Measurements from ENCODE around the gene SIGLEC15.

The SIGLEC15 gene, protein sequence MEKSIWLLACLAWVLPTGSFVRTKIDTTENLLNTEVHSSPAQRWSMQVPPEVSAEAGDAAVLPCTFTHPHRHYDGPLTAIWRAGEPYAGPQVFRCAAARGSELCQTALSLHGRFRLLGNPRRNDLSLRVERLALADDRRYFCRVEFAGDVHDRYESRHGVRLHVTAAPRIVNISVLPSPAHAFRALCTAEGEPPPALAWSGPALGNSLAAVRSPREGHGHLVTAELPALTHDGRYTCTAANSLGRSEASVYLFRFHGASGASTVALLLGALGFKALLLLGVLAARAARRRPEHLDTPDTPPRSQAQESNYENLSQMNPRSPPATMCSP

DNA sequence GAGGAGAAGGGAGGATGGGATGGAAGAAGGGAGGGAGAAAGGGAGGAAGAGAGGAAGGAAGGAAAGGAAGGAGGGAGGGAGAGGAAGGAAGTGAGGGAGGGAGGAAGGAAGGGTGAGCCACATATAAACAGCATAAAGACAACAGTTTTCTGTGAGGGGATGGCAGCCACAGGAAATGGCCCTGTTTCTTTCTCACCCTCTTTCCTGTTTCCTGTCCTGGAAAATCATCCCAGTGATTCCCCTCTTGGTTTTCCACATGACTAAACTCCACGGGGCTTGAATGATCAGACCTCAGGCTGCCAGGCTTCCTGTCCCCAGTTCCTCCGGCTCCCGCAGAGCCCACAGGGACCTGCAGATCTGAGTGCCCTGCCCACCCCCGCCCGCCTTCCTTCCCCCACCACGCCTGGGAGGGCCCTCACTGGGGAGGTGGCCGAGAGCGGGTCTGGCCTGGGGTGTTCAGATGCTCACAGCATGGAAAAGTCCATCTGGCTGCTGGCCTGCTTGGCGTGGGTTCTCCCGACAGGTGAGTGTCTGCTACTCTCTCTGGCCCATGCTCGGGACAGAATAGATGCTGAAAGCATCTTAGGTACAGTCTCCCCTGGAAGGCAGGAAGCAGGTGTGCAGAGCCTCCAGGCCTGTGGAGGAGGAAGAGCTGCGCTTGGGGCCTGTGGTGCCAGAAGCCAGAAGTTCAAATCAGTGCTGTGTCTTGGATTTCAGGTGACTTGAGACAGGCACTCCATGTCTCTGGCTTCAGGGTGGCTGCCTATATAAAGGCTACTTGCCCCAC is at the start of gene SIGLEC15:
Gene SIGLEC15 (plus strand): TSS at position 418 of the 787 bp plus-strand sequence. CDS start 54 bp downstream, at position 472.
- TF ChIP-seq, protein P1, sequence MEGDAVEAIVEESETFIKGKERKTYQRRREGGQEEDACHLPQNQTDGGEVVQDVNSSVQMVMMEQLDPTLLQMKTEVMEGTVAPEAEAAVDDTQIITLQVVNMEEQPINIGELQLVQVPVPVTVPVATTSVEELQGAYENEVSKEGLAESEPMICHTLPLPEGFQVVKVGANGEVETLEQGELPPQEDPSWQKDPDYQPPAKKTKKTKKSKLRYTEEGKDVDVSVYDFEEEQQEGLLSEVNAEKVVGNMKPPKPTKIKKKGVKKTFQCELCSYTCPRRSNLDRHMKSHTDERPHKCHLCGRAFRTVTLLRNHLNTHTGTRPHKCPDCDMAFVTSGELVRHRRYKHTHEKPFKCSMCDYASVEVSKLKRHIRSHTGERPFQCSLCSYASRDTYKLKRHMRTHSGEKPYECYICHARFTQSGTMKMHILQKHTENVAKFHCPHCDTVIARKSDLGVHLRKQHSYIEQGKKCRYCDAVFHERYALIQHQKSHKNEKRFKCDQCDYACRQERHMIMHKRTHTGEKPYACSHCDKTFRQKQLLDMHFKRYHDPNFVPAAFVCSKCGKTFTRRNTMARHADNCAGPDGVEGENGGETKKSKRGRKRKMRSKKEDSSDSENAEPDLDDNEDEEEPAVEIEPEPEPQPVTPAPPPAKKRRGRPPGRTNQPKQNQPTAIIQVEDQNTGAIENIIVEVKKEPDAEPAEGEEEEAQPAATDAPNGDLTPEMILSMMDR (IDR thresholded peaks at IDR 0.05; ENCODE audit: borderline replicate concordance, control extremely low read depth, extremely low read depth, insufficient read depth, missing control alignments), result no peak
- no peak for DNase-seq (ENCODE audit: low spot score)
- in situ Hi-C loops (cut with MboI; ENCODE audit: low sequenced_read_pairs, unreplicated experiment), result no loop called here

DNA sequence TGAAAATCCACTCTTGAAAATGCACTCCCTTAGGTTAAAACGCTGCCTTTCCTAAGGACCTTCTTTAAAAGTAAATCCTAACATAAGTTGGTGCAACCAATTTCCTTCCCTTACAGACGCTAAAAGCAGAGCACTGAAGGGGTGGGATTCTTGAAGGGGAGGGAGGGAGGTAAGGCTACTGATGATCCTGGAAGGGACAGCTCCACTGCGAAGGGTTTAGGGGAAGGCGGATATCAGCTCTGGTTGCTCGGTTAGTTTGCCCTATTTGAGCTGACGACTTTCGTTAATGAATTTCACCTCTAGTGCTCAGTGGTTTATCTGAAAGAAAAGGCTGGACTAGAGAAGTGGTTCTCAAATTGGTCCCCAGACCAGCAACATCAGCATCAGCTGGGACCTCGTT is 49.7 kb upstream of the SIGLEC15 start:
- DNase-seq (ENCODE audit: low spot score), result no peak
- in situ Hi-C loops (cut with MboI; ENCODE audit: low sequenced_read_pairs, unreplicated experiment), result no loop called here
- TF ChIP-seq, protein P1 (IDR thresholded peaks at IDR 0.05; ENCODE audit: borderline replicate concordance, control extremely low read depth, extremely low read depth, insufficient read depth, missing control alignments), result no peak

DNA sequence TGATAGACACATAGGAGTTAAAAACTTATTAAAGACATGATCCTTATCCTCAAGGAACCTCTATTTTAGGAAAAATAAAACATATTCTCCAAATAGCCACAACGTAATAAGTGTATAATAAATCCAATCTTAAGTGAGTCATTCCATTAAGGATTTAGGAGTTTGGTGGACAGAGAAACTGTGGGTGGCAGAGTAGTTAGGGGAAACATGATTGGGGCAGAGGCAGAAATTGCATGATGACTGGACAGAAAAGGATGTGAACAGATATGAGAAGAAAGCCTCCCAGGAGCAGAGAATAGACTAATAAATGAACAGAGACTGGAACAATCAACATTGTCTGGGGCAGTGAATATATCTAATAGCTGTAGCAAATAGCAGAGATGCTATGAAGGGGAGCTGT is 48.1 kb upstream of the SIGLEC15 start:
- in situ Hi-C loops (cut with MboI; ENCODE audit: low sequenced_read_pairs, unreplicated experiment), result no loop called here
- DNase-seq (ENCODE audit: low spot score), result no peak
- TF ChIP-seq, protein P1 (IDR thresholded peaks at IDR 0.05; ENCODE audit: borderline replicate concordance, control extremely low read depth, extremely low read depth, insufficient read depth, missing control alignments), result no peak

DNA sequence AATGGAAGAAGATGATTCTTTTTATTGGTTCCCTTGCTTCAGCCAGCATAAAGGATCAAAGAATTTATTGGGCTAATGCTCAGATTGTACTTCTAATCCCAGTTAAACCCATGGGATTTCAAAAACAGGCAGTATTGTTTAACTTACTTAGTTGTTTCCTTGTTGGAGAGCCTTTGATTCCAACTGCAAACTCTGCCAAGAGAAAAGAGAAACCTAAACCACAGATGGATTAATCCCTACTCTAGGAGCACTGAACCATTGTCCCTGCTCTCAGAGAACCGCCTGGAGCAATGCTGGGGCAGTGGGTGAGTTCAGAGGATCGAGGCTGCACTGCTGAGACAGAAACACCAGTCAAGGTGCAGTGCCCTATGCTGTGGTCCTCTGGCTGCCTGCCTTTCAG is 44.9 kb upstream of the SIGLEC15 start:
- in situ Hi-C loops (cut with MboI; ENCODE audit: low sequenced_read_pairs, unreplicated experiment), result no loop called here
- TF ChIP-seq, protein P1 (IDR thresholded peaks at IDR 0.05; ENCODE audit: borderline replicate concordance, control extremely low read depth, extremely low read depth, insufficient read depth, missing control alignments), result no peak
- no peak for DNase-seq (ENCODE audit: low spot score)

DNA sequence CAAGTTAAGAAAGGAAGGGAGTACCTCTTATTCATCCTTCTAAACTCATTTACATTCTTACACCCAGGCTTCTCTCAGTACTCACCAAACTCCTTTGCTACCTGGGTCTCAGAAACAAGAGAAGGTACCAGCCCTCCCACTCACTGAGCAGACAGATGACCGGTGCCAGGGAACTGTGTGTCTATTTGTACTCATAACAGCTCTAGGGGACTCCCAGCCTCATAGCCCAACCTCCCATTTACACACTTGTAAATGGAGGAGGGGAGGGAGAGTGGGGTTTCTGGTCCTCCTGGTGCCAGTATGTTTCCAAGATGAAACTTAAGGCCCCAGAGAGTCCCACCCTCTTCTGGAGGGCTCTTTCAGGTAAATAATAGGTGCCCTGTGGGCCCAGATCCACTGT is 42.8 kb upstream of the SIGLEC15 start:
- DNase-seq (ENCODE audit: low spot score), result no peak
- TF ChIP-seq, protein P1 (IDR thresholded peaks at IDR 0.05; ENCODE audit: borderline replicate concordance, control extremely low read depth, extremely low read depth, insufficient read depth, missing control alignments), result no peak
- in situ Hi-C loops (cut with MboI; ENCODE audit: low sequenced_read_pairs, unreplicated experiment), result no loop called here

DNA sequence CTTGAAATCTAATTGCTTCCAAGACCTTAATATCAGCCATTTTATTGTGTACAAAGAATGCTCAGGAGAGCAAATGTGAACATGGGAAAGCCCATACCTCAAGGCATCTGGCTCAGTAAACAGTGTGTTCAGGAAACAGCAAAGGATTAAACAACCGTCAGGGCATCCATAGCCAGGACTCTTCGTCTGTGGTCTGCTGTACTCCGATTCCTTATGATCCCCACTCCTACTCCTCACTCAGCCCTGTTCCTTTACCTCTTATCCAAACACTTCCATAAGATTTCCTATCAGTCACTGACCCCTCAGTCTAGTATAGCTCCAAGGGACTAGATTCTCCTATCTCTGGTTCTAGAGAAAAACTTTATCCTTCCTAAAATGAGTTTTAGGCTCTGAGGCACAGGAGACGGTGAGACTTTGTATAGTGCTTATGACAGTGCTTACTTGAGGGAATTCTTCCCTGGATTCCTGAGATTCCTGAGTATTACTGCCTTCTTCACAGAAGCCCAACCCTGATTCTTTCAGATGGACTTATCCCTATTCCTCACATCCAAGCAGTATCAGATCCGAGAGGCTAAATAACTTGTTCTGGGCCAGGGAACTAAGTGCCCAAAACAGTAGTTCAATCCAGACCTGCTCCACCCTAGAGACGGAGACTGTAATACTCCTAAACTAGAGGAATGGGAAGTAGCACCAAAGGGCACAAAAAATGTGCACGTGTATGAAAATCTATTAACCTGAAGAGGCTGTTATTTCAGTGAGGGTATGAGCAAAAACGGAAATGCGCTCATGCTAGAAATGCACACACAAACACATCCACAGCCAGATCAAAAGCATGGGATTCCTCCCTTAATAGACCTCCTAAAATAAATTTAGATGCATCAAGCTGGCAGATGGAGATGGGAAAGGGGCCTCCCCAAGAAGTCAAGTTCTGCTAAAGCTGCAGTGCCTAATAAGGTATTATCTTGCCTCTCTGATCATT is 42.1 kb upstream of the SIGLEC15 start:
- in situ Hi-C loops (cut with MboI; ENCODE audit: low sequenced_read_pairs, unreplicated experiment), result no loop called here
- TF ChIP-seq, protein P1 (IDR thresholded peaks at IDR 0.05; ENCODE audit: borderline replicate concordance, control extremely low read depth, extremely low read depth, insufficient read depth, missing control alignments), result no peak
- no peak for DNase-seq (ENCODE audit: low spot score)
